Lung (tissue), 12 donors: ENCODE measurements around the gene DOK4. TPM values are rescaled to one million over a fixed set of nuclear protein-coding genes. Genes with fewer than 3 reads are reported as not detected.

Experiments used
- ATAC-seq: fragments of 200-7000 bp; cut with Tn5 transposase; one replicate; pipeline ENCODE4 v1.9.1; 2020; ENCODE audit warnings: moderate number of reproducible peaks; ENCODE audit not compliant: insufficient read depth, low FRiP score
- DNase-seq, 3 donors: peaks; one replicate each; pipeline ENCODE4 v3.0.0-alpha.2; 2013 to 2017
- H3K27ac ChIP-seq, 2 donors: one replicate each; pipeline ENCODE4 v1.5.1; 2013; ENCODE audit warnings: mild to moderate bottlenecking in 2 of 2, moderate library complexity in 2 of 2, control low read depth in 1 of 2, inconsistent platforms in 1 of 2, low read depth in 1 of 2, low read length in 1 of 2
- H3K27me3 ChIP-seq, 3 donors: one replicate each; pipeline ENCODE4 v1.5.1; 2013; ENCODE audit warnings: low read length in 2 of 3; ENCODE audit not compliant: control insufficient read depth in 3 of 3, insufficient read depth in 3 of 3
- H3K36me3 ChIP-seq, 4 donors: one replicate each; pipeline ENCODE4 v1.5.1; 2013; ENCODE audit warnings: low read length in 4 of 4, mild to moderate bottlenecking in 1 of 4, moderate library complexity in 1 of 4; ENCODE audit not compliant: control insufficient read depth in 4 of 4, insufficient read depth in 4 of 4
- H3K4me1 ChIP-seq, 5 donors: one replicate each; pipeline ENCODE4 v1.5.1; 2013; ENCODE audit warnings: low read length in 5 of 5, mild to moderate bottlenecking in 2 of 5, moderate library complexity in 1 of 5; ENCODE audit not compliant: control insufficient read depth in 5 of 5, insufficient read depth in 5 of 5
- H3K4me3 ChIP-seq: one replicate; pipeline ENCODE4 v1.5.1; 2013; ENCODE audit warnings: mild to moderate bottlenecking, control low read depth, moderate library complexity
- H3K9ac ChIP-seq, 2 donors: one replicate each; pipeline ENCODE4 v1.5.1; 2013; ENCODE audit warnings: low read length in 2 of 2, control low read depth in 1 of 2; ENCODE audit not compliant: insufficient read depth in 1 of 2
- H3K9me3 ChIP-seq, 4 donors: one replicate each; pipeline ENCODE4 v1.5.1; 2013; ENCODE audit warnings: low read length in 3 of 4, mild to moderate bottlenecking in 1 of 4, moderate library complexity in 1 of 4; ENCODE audit not compliant: control insufficient read depth in 4 of 4, insufficient read depth in 3 of 4
- WGBS, 2 donors: extraction: QIAGEN DNeasy Blood & Tissue Kit; methylation state at CpG; one replicate each; pipeline ENCODE4 v1.1.7; 2013; 5-methylcytosine and 5-hydroxymethylcytosine counted together
- polyA plus RNA-seq, 2 donors: library from polyadenylated mRNA; stranded (reverse); fragments of 200-250 nt; gene quantifications; one replicate each; pipeline ENCODE4 v1.2.1, GENCODE V29; 2013
- total RNA-seq, 2 donors: library from RNA; depleted of rRNA in 1 of 2; stranded (reverse); fragments of >200 nt in 1 of 2; gene quantifications; one replicate each; pipeline ENCODE4 v1.2.1, GENCODE V29; 2014 to 2021
- TF ChIP-seq, protein P1 (sequence below): IDR thresholded peaks from 2 replicates; pipeline ENCODE4 v1.5.1; 2012; ENCODE audit warnings: mild to moderate bottlenecking; ENCODE audit errors: control extremely low read depth, extremely low read depth
- donor health status: control.
- donor health status: control.
- donor health status: Bipolar disorder and iron deficiency.
- donor health status: healthy.
- donor health status: DM: yes; HTN: yes; CAD: no.

DOK4 gene
- total and polyA plus RNA-seq, 4 donors, result 19.7 to 58.2 (median 51.1) TPM

DNA sequence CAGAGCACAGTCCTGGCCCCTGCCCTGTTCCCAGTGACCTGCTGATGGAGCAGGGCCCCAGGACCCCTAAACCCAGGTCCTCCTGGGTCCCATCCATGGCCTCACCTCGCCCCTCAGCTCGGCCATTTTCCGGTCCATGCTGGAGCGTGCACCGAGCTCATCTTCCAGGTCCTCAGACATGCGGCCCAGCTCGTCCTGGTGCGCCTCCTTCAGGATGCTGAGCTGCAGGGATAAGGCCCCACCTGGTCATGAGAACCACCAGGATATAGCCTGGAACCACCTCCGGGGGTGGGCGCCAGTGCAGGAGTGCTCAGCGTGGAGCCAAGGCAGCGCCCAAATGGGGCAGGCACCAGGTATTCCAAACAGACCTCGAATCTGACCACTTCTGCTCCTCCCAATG, 32.2 kb upstream of the DOK4 start:
- H3K36me3 ChIP-seq, result peaks cover 0 to 30% (median 16%) of the 10 kb centered on the region in 4 donors
- no peak for ATAC-seq
- WGBS, 2 donors, result 93 to 95% methylated on average over 13 of the region's 13 CpGs

DNA sequence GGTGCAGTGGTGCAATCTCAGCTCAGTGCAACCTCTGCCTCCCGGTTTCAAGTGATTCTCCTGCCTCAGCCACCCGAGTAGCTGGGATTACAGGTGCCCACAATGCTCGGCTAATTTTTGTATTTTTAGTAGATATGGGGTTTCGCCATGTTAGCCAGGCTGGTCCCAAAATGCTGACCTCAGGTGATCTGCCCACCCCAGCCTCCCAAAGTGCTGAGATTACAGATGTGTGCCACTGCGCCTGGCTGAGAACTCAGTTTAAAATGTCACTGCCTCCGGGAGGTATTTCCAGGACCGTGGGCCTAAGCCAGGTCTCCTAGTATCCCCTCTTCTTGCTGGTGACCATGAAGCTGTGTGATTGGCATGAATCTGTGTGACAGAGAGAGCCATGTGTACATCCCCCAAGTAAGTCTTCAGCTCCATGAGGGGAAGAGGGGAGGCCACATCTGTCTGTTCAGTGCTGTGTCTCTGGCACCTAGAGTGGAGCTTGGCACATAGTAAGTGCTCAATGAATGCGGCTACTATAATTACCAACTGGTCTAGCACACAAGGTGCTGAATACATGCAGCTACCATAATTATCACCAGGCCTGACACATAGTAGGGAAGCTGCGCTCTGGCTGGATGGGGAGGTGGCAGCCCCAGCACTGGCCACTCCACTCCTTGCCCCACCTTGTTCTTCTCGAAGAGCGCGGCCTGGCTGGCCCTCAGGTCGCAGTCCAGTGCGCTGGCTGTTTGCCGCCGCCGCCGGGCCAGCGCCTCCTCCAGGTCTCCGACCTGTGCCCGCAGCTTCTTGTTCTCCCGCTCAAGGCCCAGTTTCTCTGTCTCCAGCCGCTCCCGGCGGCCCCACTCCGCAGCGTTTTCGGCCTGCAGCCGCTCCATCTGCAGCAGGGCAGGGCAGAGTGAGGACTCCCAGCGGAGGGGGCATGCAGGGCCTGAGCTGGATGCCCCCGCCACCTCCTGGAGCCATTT, 31.4 kb upstream of the DOK4 start:
- Histone ChIP-seq H3K4me1 (peaks cover 0 to 15% (median 3%) of the 10 kb centered on the region in 5 donors), H3K27ac (no peak overlapping the region), H3K36me3 (peaks cover 0 to 35% (median 15%) of the 10 kb centered on the region in 4 donors), H3K9ac (no peak overlapping the region), H3K4me3 (no peak overlapping the region), H3K27me3 (no peaks in the 10 kb centered on the region), H3K9me3 (no peaks in the 10 kb centered on the region)
- DNase-seq (no peak), ATAC-seq (no peak)
- TF ChIP-seq, protein P1, sequence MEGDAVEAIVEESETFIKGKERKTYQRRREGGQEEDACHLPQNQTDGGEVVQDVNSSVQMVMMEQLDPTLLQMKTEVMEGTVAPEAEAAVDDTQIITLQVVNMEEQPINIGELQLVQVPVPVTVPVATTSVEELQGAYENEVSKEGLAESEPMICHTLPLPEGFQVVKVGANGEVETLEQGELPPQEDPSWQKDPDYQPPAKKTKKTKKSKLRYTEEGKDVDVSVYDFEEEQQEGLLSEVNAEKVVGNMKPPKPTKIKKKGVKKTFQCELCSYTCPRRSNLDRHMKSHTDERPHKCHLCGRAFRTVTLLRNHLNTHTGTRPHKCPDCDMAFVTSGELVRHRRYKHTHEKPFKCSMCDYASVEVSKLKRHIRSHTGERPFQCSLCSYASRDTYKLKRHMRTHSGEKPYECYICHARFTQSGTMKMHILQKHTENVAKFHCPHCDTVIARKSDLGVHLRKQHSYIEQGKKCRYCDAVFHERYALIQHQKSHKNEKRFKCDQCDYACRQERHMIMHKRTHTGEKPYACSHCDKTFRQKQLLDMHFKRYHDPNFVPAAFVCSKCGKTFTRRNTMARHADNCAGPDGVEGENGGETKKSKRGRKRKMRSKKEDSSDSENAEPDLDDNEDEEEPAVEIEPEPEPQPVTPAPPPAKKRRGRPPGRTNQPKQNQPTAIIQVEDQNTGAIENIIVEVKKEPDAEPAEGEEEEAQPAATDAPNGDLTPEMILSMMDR, result no peak
- WGBS, 2 donors, result 94 to 97% methylated on average over 31 of the region's 31 CpGs

More for the DNA sequence above, 32.2 kb upstream of the DOK4 start:
- no peak overlapping the region for H3K9ac ChIP-seq
- peaks cover 0 to 10% (median 3%) of the 10 kb centered on the region in 5 donors for H3K4me1 ChIP-seq
- H3K9me3 ChIP-seq, result no peaks in the 10 kb centered on the region
- TF ChIP-seq, protein P1, result no peak
- DNase-seq, result no peak
- no peaks in the 10 kb centered on the region for H3K27me3 ChIP-seq
- H3K27ac ChIP-seq, result no peak overlapping the region
- no peak overlapping the region for H3K4me3 ChIP-seq

DNA sequence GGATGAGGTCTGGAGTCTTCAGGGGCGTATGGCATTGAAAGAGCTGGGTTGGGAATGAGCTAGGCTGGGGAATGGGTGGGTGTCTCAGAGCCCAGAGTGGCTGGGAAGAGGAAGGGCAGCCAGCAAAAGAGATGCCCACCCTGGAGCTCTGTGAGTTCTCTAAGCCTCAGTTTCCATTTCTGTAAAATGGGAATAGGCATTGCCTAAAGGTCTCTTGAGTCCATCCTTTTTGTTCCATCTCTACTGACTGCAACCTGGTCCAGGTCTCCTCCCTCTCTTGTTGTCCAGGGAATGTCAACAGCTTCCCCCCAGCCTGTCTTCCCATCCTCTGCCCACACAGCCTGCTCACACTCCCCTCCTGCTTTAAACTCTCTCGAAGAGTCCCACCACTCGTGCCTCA, 30.5 kb upstream of the DOK4 start:
- WGBS, 2 donors, result 92 to 93% methylated on average over 3 of the region's 3 CpGs
- ATAC-seq, result no peak
- Histone ChIP-seq H3K4me1 (peaks cover 0 to 18% (median 3%) of the 10 kb centered on the region in 5 donors), H3K27me3 (no peaks in the 10 kb centered on the region), H3K4me3 (no peak overlapping the region), H3K27ac (no peak overlapping the region), H3K9me3 (no peaks in the 10 kb centered on the region), H3K36me3 (peaks cover 0 to 32% (median 16%) of the 10 kb centered on the region in 4 donors), H3K9ac (no peak overlapping the region)
- DNase-seq, result no peak
- TF ChIP-seq, protein P1, result no peak
